ENCODE results near the gene BATF. TPM values are rescaled to one million over a fixed set of nuclear protein-coding genes. Genes with fewer than 3 reads are reported as not detected.

The BATF gene
- total RNA-seq, 1 experiment from 2014 or later: not detected

GRCh38 chr14:75499084-75499875, 23.0 kb upstream of the BATF start:
- DNase-seq (ENCODE audit: low read depth): no peak

- DNase-seq (ENCODE audit: low read depth): no peak
These were observed 21.2 kb upstream of the BATF start for GRCh38 chr14:75501080-75501479.

GRCh38 chr14:75504411-75504810, 17.9 kb upstream of the BATF start:
- DNase-seq (ENCODE audit: low read depth): no peak

GRCh38 chr14:75506930-75507329, 15.3 kb upstream of the BATF start:
- no peak for DNase-seq (ENCODE audit: low read depth)

GRCh38 chr14:75510547-75510946, 11.7 kb upstream of the BATF start:
- DNase-seq (ENCODE audit: low read depth): no peak

- no peak for DNase-seq (ENCODE audit: low read depth)
These were observed 11.1 kb upstream of the BATF start for GRCh38 chr14:75511201-75511600.

- DNase-seq (ENCODE audit: low read depth): no peak
These were observed 8.2 kb upstream of the BATF start for GRCh38 chr14:75513911-75514672.

- DNase-seq (ENCODE audit: low read depth): peak; percentile 70
These were observed 7.3 kb upstream of the BATF start for GRCh38 chr14:75514673-75515628.

- DNase-seq (ENCODE audit: low read depth): no peak
These were observed 6.7 kb upstream of the BATF start for GRCh38 chr14:75515629-75515996.

- peak; percentile 40 for DNase-seq (ENCODE audit: low read depth)
These were observed 3.6 kb upstream of the BATF start for GRCh38 chr14:75518625-75519024.

GRCh38 chr14:75519394-75519793, 2.9 kb upstream of the BATF start:
- no peak for DNase-seq (ENCODE audit: low read depth)

GRCh38 chr14:75519826-75520728, 2.2 kb upstream of the BATF start:
- DNase-seq (ENCODE audit: low read depth): no peak

GRCh38 chr14:75520852-75521251, 1.4 kb upstream of the BATF start:
- no peak for DNase-seq (ENCODE audit: low read depth)

- DNase-seq (ENCODE audit: low read depth): no peak
These were observed 662 bp upstream of the BATF start for GRCh38 chr14:75521415-75522199.

- DNase-seq (ENCODE audit: low read depth): no peak
These were observed 682 bp downstream of the BATF start for GRCh38 chr14:75522983-75523318.

GRCh38 chr14:75523771-75524171, 1.5 kb downstream of the BATF start:
- DNase-seq (ENCODE audit: low read depth): peak; percentile 47

GRCh38 chr14:75525969-75526368, 3.7 kb downstream of the BATF start:
- no peak for DNase-seq (ENCODE audit: low read depth)

- no peak for DNase-seq (ENCODE audit: low read depth)
These were observed 5.3 kb downstream of the BATF start for GRCh38 chr14:75527449-75528163.

- DNase-seq (ENCODE audit: low read depth): no peak
These were observed 9.0 kb downstream of the BATF start for GRCh38 chr14:75531256-75531655.
